OCI-M2 (cell line): Measurements from ENCODE around the gene SIL1.

ENCODE experiments used
- DNase-seq: peaks from one replicate; lab custom pipeline; 2025; ENCODE audit not compliant: unreplicated experiment; lab: John Stamatoyannopoulos, UW

SIL1 gene

DNA sequence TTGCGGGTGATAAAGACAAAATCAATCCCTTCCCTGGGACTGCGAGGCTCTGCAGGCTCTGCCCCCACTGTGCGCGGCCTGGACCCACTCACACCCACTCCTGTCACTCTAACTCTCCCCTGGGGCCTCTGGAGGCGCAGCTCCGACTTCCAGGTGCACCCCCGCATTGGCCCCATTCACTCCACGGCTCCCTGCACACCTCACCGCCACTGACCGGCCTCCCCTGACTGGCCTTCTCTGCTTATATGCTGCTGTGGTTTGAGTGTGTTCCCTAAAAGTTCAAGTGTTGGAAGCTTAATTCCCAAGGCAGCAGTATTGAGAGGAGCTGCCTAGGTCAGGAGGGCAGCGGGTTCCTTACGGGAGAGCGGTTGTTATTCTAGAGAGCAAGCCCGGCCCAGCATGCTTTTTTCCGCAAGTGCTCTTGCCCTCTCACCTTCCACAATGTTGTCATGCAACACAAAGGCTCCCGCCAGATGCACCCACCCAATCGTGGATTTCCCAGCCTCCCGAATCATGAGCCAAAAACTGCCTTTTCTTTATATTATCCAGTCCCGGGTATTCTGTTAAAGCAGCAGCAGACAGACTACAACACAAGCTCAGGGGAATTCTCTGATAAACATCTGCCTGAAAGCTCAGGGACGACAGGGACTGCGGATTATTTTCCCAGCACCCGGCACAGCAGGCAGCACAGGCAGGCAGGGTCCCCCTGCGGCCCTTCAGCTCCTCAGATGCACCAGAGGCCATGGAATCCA lies 249.5 kb downstream of the SIL1 start:
- DNase-seq, result no peak

DNA sequence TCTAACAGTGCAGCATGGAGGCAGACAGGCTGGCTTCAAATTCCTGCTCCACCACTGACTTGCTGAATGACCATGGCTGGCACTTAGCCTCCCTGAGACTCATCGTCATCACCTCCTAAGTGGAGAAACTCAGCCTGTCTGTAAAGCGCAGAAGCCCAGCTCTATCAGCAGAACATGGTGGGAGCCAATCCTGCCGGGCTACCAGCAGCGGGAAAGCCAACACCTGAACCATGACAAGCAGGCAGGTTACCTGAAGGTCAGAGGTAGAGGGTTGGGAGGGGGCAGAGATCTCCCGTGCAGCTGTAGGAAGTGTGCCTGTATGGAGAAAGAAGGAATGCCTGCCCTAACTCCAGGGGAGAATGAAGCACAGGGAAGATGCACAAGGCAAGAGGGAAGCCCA lies 250.4 kb downstream of the SIL1 start:
- DNase-seq, result no peak

DNA sequence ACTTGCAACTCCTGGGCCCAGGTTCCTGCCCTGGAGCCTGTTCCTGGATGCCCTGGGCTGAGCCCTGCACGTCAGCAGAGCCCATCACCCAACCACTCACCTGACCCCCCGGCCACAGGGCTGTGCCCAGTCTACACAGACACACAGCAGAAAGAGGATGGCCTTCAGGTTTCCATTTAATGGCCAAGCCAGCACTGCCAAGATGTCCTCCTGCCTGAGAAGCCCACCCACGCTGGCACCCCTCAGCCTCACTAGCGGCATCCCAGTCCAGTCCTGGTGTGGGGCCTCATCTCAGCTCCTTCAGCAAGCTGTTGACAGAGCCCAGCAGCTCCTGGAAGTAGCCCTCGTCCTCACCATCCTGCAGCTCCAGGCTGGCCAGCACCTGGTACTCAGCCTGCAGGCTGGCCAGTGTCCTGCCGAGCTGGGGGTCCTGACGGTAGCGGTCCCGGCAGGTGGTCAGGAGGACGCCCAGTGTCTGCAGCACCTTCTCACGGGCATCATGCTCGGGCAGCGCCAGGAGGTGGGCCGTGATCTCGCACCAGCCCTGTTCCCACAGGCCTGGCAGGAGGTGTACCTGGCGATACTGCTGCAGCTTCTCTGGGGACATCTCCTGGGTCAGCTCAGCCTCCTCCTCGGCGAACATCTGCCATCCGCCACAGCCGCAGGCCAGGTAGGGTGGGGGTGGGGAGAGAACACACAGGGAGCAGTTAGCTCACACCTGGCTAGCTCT lies 251.2 kb downstream of the SIL1 start:
- no peak for DNase-seq

DNA sequence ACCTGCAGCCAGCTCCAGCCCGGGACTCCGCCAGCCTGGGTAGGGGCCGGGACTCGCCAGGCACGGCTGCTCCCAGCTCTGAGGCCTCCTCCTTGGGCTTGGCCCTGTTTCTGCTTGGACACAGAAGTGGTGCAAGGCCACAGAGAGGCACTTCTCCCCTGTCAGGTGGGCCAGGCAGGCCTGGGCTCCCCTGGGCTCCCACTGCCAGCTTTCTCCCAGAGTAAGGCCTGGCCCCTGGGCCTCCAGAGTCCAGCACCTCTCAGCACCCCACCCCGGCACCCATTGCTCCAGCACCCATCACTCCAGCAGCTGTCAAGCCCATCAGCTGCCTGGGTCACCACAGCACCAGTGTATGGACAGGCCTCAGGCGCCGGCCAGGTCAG lies 251.9 kb downstream of the SIL1 start:
- DNase-seq, result no peak

DNA sequence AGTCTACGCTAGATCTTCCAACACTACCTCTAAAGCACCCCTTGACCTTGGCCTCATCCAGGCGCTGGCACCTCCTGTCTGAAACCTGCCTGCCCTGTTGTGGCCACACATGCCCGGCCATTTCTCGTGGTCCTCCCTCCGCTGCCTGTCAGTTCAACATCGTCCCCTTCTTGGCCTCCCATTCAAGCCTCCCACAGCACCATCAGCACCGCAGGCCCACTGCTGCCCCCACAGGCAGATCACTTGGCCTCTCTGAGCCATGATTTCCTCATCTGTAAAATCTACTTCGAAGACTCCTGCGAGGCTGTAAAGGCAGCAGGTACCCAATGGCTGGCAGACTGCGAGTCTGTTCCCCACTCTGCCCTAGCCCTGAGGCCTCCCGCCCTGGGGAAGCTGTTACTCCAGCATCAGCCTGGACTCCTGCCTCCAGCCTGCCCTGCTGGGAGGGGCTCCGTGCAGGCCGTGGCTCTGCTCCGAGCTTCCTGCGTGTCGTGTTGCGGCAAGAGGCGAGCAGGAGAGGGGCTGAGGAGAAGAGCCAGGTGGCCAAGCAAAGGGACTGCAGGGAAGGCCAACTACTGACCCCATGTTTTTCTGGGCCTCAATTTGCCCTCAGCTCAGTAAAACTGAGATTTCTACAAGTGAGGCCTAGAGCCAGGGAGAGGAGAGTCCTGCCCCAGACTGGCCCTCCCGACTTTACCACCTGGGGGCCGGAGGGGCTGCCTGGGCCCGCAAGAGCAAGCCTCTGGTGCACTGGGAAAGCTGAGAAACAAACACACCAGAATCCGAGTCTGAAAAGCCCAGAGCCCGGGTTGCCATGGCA lies 252.5 kb downstream of the SIL1 start:
- no peak for DNase-seq

DNA sequence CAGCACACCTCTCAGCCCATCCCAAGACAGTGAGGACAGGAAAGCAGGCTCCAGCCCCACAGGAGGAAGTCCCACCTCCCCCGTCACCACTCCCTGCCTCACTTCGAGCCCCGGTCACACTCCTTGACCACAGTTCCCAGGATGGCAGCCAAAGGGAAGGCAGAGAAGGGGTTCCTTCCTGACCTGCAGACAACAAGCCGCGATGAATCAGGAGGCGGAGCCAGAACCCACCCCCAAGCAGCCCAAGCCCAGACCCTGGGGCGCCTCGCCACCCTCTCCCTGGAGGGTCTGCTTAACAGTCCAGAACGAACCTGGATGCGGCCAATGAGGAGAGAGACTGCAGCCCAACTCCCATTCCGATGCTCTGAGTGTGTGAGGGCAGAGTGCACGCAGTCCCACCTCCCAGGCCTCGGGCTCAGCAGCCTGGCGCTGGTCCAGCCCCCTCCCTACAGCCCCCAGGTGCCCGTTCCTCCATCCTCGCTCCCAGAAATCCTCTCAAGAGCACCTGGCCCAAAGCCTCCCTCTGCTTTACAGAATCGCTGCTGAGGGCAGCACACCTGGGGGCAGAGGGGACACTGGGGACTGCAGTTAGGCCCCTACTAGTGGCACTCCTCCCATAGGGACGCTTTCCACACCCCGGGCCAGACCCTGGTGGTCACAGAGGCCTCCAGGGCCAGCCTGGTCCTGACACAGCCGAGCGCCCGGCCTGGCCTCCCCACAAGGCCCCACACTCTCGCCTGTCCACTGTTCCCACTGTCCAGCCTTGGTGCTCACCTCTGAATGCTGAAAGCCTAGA lies 253.4 kb downstream of the SIL1 start:
- DNase-seq, result no peak

DNA sequence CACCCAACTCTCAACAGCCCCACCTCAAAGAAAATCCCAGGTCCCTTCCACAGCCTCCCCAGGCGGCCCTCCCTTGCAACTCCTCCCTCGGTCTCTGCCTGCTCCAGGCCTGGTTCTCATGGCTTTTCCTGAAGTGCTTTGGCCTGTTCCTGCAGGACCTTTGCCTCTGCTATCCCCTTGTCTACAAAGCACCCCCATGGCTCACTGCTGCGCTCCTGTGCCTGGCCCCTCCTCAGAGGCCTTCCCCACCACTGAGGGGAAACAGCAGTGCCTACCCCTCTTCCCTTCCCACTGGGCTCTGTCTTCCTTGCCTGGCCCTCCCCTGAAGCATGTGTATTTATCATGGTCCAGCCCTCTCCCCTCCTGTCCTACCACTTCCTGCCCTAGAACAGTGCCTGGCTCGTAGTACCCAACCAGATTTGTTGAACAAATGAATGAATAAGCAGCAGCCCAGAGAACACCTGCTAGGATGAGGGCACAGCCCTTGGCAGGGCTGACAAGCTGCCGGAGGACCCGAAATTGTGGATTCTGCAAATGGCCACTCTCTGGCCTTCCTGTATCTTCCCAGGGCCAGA lies 254.5 kb downstream of the SIL1 start:
- DNase-seq, result no peak

DNA sequence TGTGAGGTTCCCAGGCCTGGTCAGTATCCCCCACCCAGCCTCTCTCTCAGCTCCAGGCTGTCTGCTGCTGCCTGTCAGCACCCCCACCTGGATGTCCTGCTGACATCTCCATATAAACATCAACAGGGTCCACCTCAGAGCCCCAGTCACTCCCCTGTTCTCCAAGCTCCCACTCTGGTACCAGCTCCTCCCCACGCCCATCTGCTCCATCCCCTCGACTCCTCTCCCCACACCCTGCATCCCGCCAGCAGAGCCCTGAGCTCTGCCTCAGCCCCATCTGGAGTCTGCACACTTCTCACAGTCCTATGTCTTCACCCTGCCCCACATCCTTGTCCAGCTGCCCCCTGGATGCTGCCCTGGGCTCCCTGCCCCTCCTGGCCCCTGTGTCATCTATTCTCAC lies 255.3 kb downstream of the SIL1 start:
- no peak for DNase-seq

DNA sequence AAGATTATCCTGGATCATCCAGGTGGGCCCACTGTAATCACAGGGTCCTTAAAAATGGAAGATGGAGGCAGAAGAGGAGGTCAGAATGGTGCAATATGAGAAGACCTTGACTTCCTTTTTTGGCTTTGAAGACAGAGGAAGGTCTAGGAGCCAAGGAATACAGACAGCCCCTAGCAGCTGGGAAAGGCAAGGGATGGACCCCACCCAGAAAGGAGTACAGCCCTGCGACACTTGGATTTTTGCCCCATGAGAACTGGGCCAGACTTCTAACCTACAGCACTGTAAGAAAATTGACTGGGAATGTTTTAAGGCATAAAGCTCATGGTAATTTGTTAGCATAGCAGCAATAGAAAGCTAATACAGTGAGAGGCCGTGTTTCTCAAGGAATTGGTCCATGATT lies 256.1 kb downstream of the SIL1 start:
- no peak for DNase-seq

DNA sequence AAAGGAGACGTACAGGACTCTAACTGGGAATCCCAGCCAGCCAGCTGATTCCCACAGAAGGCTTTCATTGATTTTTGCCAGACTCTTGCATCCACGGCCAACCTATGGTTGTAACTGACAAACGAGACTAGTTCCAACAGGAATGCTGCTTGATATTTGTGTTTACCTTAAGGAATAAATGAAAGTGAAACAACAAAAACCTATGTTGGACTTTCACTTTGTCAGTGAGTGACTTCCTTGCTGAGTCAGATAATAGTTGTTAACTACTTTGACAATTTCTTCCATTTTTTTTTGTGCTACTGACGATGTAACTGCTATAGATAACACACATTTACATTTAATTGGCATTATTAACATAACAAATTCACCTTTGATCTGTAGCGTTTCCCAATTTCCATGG lies 259.6 kb downstream of the SIL1 start:
- no peak for DNase-seq

DNA sequence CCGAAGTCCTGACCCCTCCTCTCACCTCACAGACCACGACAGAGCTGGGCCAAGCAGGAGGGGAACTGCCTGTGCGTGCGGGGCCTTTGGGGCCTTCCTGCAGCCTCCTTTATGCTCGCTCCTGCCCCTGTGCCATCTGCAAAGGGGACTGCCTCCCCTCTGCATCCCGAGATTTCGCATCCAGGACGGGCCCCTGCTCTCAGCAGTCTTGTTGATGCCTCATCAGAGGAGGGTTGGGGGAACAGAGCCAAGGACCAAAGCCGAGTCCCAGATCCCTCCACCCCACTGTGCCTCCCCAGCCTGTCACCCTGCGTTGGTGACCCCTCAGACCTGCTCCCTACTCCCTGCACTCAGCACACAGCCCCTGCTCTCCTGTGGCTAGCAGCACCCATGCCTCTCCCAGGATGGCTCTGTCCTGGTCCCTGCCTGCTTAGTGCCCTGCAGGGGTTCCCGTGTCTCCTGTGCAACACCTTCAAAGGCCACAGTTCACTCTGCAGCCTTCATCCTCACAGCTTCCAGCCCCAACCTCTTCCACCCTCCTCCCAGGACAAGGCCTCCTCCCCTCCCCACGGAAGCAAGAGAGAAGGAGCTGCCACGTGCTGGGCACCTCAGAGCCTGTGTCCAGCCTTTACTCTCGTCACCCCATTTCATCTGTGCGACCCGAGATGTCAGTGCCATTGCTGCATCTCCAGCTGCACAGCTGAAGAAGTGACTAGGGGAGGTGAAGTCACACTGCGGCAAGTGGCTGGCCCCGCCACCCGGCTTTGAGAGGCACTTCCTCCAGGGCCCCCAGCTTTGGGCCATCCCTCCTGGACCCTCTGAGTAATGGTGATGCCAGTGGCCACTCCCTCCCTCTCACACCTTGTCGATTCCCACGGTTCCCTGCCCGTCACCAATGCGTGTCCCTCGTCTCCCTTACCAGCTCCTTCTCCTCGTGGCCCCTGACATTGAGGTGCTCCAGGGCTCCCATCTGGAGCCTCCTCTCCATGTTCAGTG lies 260.5 kb downstream of the SIL1 start:
- DNase-seq, result no peak

DNA sequence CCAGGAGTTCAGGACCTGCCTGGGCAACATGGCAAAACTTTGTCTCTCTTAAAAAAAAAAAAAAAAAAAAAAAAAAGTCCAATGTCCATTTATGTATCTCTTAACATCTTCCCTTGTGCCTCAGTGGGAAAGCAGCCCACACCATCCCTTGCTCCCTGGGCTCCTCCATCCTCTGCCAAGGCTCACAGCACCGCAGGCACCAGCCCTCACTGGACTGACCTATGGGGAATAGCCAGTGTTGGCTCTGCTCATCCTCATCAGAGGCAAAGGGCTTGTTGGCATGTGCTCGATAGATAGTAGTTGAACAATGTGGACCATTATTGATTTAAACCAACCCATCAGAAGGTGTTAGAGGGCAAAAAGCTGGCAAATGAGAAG lies 261.2 kb downstream of the SIL1 start:
- DNase-seq, result no peak

DNA sequence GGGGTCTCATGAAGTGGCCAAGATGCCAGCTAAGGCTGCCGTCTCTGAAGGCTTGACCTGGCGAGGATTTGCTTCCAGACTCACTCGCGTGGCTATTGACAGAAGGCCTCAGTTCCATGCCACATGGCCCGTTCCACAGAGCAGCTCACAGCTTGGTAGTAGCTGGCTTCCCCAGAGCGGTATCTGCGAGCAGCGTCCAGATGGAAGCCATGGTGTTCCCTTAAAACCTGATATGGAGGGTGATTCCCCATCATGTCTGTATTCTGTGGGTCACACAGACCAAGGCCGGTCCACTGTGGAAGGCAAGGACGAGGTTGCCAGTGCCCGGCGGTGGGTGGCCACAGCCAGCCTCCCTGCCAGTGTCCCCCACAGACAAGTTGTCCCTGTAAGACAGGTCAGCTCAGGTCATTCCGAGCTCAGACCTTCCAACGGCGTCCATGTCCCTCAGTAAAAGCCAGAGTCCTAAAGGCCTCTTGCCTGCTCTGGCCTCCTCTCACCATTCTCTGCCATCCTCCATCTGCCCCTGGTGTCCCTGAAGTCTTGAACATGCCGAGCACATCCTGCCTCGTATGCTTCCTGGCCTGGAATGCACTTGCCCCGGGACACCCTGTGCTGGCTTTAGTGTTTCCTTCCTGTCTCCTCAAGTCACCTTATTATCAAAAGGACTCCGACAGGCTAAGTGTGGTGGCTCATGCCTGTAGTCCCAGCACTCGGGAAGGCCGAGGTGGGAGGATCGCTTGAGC lies 261.8 kb downstream of the SIL1 start:
- DNase-seq, result no peak

DNA sequence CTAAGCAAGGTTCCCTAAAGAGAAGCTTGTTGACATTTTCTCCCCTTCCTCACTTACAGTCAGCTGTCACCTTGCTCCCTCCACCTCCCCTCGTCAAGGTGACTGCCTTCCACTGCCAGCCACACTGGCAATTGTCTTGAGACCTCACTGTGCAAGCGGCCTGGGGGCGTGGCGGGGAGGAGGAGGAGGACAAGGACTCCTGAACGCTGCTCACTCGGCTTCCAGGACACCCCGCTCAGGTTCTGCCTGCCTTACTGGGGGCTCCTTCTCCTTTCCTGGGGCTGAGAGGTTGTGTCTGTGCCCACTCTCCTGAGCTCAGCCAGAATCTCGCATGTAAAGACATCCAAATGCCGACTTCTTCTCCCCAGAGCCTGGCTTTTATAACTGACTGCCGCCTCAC lies 262.7 kb downstream of the SIL1 start:
- DNase-seq, result no peak

DNA sequence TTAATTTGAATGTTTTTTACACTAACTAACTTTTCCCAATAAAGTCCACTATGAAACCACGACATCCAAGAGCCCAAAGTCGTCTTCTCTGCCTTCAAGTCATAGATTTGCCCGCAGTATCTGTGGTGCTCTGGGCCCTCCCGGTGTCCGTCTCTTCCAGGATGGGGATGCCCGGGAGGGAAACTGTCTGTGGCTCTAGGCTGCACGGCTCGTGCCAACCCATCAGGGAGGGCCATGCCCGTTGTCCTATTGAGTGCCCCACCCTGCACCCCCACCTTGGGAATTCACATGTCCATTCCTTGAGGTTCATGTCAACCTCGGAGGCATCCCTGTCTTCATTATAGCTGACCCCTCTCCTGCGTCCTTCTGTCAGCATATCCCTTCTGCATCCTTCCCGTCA lies 263.2 kb downstream of the SIL1 start:
- DNase-seq, result no peak

DNA sequence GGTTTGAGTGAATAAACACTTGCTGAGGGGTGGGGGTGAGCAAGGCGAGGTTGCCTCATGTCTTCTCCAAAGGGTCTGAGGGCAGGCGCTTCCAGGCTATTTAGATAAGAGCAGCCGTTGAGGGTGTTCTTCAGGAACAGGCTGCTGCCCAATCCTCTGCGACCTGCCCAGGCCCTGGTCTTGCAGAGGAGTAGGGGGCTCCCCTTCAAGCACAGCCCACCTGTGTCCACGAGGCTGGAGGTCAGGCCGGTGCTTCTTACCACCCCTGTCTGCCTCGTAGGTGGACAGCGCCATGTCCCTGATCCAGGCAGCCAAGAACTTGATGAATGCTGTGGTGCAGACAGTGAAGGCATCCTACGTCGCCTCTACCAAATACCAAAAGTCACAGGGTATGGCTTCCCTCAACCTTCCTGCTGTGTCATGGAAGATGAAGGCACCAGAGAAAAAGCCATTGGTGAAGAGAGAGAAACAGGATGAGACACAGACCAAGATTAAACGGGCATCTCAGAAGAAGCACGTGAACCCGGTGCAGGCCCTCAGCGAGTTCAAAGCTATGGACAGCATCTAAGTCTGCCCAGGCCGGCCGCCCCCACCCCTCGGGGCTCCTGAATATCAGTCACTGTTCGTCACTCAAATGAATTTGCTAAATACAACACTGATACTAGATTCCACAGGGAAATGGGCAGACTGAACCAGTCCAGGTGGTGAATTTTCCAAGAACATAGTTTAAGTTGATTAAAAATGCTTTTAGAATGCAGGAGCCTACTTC lies 264.5 kb downstream of the SIL1 start:
- no peak for DNase-seq

DNA sequence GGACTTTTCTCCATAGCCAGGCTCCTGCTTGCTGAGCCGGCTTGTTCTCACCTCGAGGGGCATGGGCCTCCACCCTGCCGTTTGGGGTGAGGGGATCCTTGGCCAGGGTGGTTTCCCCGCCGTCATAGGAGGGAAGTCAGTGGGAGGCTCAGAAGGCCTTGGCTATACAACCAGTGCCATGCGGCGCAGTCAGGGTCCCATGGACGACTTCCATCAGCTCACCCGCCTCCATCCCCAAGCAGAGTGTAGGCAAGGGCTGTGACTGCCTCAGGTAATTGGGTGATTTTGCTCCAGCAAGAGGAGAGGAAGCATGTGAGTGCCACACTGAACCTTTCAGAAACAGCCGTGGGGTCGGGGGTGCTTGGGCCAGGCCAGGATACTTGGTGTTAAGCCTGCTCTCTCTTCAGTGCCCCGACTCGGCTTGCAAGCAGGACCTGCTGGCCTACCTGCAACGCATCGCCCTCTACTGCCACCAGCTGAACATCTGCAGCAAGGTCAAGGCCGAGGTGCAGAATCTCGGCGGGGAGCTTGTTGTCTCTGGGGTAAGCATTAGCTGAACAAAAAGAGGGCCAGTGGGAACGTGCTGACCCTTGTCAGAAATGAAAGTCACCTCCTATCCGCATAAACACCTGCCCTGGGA lies 265.9 kb downstream of the SIL1 start:
- DNase-seq, result no peak
